ENCODE results near the gene ZNF692.

The ZNF692 gene

GRCh38 chr1:248823517-248824001, 35.3 kb downstream of the ZNF692 start:
- DNase-seq = no peak

GRCh38 chr1:248822148-248823032, 36.5 kb downstream of the ZNF692 start:
- no peak for DNase-seq

GRCh38 chr1:248821641-248822040, 37.2 kb downstream of the ZNF692 start:
- DNase-seq = no peak

- DNase-seq = no peak
Measured at GRCh38 chr1:248821101-248821500, 37.8 kb downstream of the ZNF692 start.

GRCh38 chr1:248820041-248820585, 38.8 kb downstream of the ZNF692 start:
- no peak for DNase-seq

- no peak for DNase-seq
Measured at GRCh38 chr1:248818505-248819374, 40.1 kb downstream of the ZNF692 start.

- DNase-seq = no peak
Measured at GRCh38 chr1:248817065-248817464, 41.8 kb downstream of the ZNF692 start.

- no peak for DNase-seq
Measured at GRCh38 chr1:248816042-248816851, 42.6 kb downstream of the ZNF692 start.

- no peak for DNase-seq
Measured at GRCh38 chr1:248815407-248816034, 43.4 kb downstream of the ZNF692 start.

- no peak for DNase-seq
Measured at GRCh38 chr1:248814351-248814750, 44.5 kb downstream of the ZNF692 start.

- no peak for DNase-seq
Measured at GRCh38 chr1:248813546-248813945, 45.3 kb downstream of the ZNF692 start.

- no peak for DNase-seq
Measured at GRCh38 chr1:248812736-248813425, 46.0 kb downstream of the ZNF692 start.

GRCh38 chr1:248811514-248812490, 47.1 kb downstream of the ZNF692 start:
- no peak for DNase-seq

- no peak for DNase-seq
Measured at GRCh38 chr1:248810727-248811513, 48.0 kb downstream of the ZNF692 start.

GRCh38 chr1:248810000-248810726, 48.7 kb downstream of the ZNF692 start:
- DNase-seq = no peak

GRCh38 chr1:248808876-248809275, 50.0 kb downstream of the ZNF692 start:
- no peak for DNase-seq

- no peak for DNase-seq
Measured at GRCh38 chr1:248807067-248807737, 51.7 kb downstream of the ZNF692 start.

GRCh38 chr1:248805876-248806275, 53.0 kb downstream of the ZNF692 start:
- no peak for DNase-seq

Data from NCI-H510A (cell line).